ENCODE data around the gene WDR70. TPM values are rescaled to one million over a fixed set of nuclear protein-coding genes. Genes with fewer than 3 reads are reported as not detected.
"Not testable (repeated sequence)": the region's sequence is repeated elsewhere in the genome, so short reads cannot be mapped to it uniquely, and the experiment has no call there.

Gene WDR70
- total RNA-seq, 1 experiment from 2014 or later = 25.0 TPM

GRCh38 chr5:37375091-37375490 lies 4.0 kb upstream of the WDR70 start:
- no peak overlapping the region for H3K4me3 ChIP-seq (ENCODE audit: low read length)
- H4K20me1 ChIP-seq (ENCODE audit: low read length) = no peaks in the 10 kb centered on the region
- TF ChIP-seq EZH2 (IDR thresholded peaks at IDR 0.05; ENCODE audit: low read length, unreplicated experiment) = no peak
- no peak for TF ChIP-seq CTCF (conservative IDR thresholded peaks at IDR 0.05; ENCODE audit: low read depth, low read length)
- TF ChIP-seq EZH2phosphoT487 (IDR thresholded peaks at IDR 0.05; ENCODE audit: borderline replicate concordance, low read length) = no peak
- H3K9me3 ChIP-seq (ENCODE audit: low read length) = no peaks in the 10 kb centered on the region
- peaks cover 15% of the 10 kb centered on the region for H3K79me2 ChIP-seq (ENCODE audit: low read length)
- POLR2A ChIA-PET (ENCODE audit: unreplicated experiment) = no interaction called here
- intact Hi-C loops (cut with micrococcal nuclease) = no loop called here
- H3K4me2 ChIP-seq (ENCODE audit: low read length) = no peak overlapping the region
- DNase-seq = no peak
- no peak overlapping the region for H3K27ac ChIP-seq (ENCODE audit: low read length)
- no peak overlapping the region for H3K9ac ChIP-seq (ENCODE audit: low read length)
- peaks cover 10% of the 10 kb centered on the region; the same call in 1 of the 2 replicates for H3K4me1 ChIP-seq (ENCODE audit: insufficient read depth, low read length)
- no TSS peak for BruUV-seq (replicated peaks)
- H3K36me3 ChIP-seq (ENCODE audit: low read depth, low read length) = no peaks in the 10 kb centered on the region
- H3K9me2 ChIP-seq (replicated peaks; ENCODE audit: low read length) = no peaks in the 10 kb centered on the region
- no peaks in the 10 kb centered on the region for H3F3A ChIP-seq (ENCODE audit: low read length, unreplicated experiment)
- CTCF ChIA-PET = no interaction called here
- no peaks in the 10 kb centered on the region for H3K27me3 ChIP-seq (ENCODE audit: low read length)
- no peak overlapping the region for H2AFZ ChIP-seq (ENCODE audit: low read length)
- no peak for ATAC-seq

GRCh38 chr5:37378066-37378465 lies 1.1 kb upstream of the WDR70 start:
- intact Hi-C loops (cut with micrococcal nuclease); H2AFZ ChIP-seq (ENCODE audit: low read length): not testable (repeated sequence)

GRCh38 chr5:37391591-37391990 lies 12.5 kb downstream of the WDR70 start:
- Histone ChIP-seq H3K9me3 (ENCODE audit: low read length) (no peaks in the 10 kb centered on the region), H3K4me3 (ENCODE audit: low read length) (no peak overlapping the region), H3K4me2 (ENCODE audit: low read length) (no peak overlapping the region), H3K4me1 (ENCODE audit: insufficient read depth, low read length) (no peaks in the 10 kb centered on the region), H3K27ac (ENCODE audit: low read length) (no peak overlapping the region), H3K9me2 (replicated peaks; ENCODE audit: low read length) (no peaks in the 10 kb centered on the region), H3K9ac (ENCODE audit: low read length) (no peak overlapping the region), H4K20me1 (ENCODE audit: low read length) (no peaks in the 10 kb centered on the region), H3K79me2 (ENCODE audit: low read length) (no peaks in the 10 kb centered on the region), H3F3A (ENCODE audit: low read length, unreplicated experiment) (no peaks in the 10 kb centered on the region), H3K36me3 (ENCODE audit: low read depth, low read length) (peaks cover 26% of the 10 kb centered on the region; the same call in 1 of the 2 replicates), H2AFZ (ENCODE audit: low read length) (no peak overlapping the region), H3K27me3 (ENCODE audit: low read length) (no peaks in the 10 kb centered on the region)
- ATAC-seq (no peak), DNase-seq (no peak)
- ChIA-PET POLR2A (ENCODE audit: unreplicated experiment) (no interaction called here), CTCF (no interaction called here)
- BruUV-seq (replicated peaks) = no TSS peak
- intact Hi-C loops (cut with micrococcal nuclease) = no loop called here
- TF ChIP-seq CTCF (conservative IDR thresholded peaks at IDR 0.05; ENCODE audit: low read depth, low read length) = no peak
- TF ChIP-seq EZH2 (IDR thresholded peaks at IDR 0.05; ENCODE audit: low read length, unreplicated experiment) = no peak
- TF ChIP-seq EZH2phosphoT487 (IDR thresholded peaks at IDR 0.05; ENCODE audit: borderline replicate concordance, low read length) = no peak

More at GRCh38 chr5:37378066-37378465, 1.1 kb upstream of the WDR70 start:
- H3K9me2 ChIP-seq (replicated peaks; ENCODE audit: low read length); H4K20me1 ChIP-seq (ENCODE audit: low read length); ATAC-seq; H3F3A ChIP-seq (ENCODE audit: low read length, unreplicated experiment); POLR2A ChIA-PET (ENCODE audit: unreplicated experiment); H3K27me3 ChIP-seq (ENCODE audit: low read length); H3K4me1 ChIP-seq (ENCODE audit: insufficient read depth, low read length); H3K4me2 ChIP-seq (ENCODE audit: low read length); DNase-seq; H3K9me3 ChIP-seq (ENCODE audit: low read length); H3K9ac ChIP-seq (ENCODE audit: low read length); CTCF ChIA-PET; H3K79me2 ChIP-seq (ENCODE audit: low read length); H3K36me3 ChIP-seq (ENCODE audit: low read depth, low read length); BruUV-seq (replicated peaks); H3K4me3 ChIP-seq (ENCODE audit: low read length); H3K27ac ChIP-seq (ENCODE audit: low read length): not testable (repeated sequence)
